Esophagus squamous epithelium (tissue), 5 donors: ENCODE measurements around the gene TPK1. TPM values are rescaled to one million over a fixed set of nuclear protein-coding genes. Genes with fewer than 3 reads are reported as not detected.

Source experiments
- DNase-seq: peaks from one replicate; lab custom pipeline; 2025; lab: John Stamatoyannopoulos, UW
- H3K27ac ChIP-seq, 4 donors: fragments of 200-600 bp; sonication (generic); one replicate each; pipeline ENCODE4 v1.5.1; 2016 to 2019; ENCODE audit warnings: mild to moderate bottlenecking in 1 of 4
- H3K27me3 ChIP-seq, 4 donors: fragments of 200-600 bp; sonication (generic); 1 replicate in 3 of 4; 2 replicates in 1 of 4; pipeline versions ENCODE4 v1.5.1 to v1.6.0; 2017 to 2021; ENCODE audit warnings: antibody characterized with exemption in 1 of 4
- H3K36me3 ChIP-seq, 3 donors: fragments of 200-600 bp; sonication (generic); one replicate each; pipeline ENCODE4 v1.5.1; 2016 to 2019
- H3K4me1 ChIP-seq, 3 donors: fragments of 200-600 bp; sonication (generic); one replicate each; pipeline ENCODE4 v1.5.1; 2017 to 2019
- H3K4me3 ChIP-seq, 4 donors: fragments of 200-600 bp; sonication (generic); 1 replicate in 3 of 4; 2 replicates in 1 of 4; pipeline ENCODE4 v1.5.1; 2016 to 2019; ENCODE audit warnings: mild to moderate bottlenecking in 2 of 4, moderate library complexity in 1 of 4
- H3K9me3 ChIP-seq, 3 donors: fragments of 200-600 bp; sonication (generic); one replicate each; pipeline ENCODE4 v1.5.1; 2016 to 2019
- POLR2A ChIP-seq, 4 donors: fragments of 450-650 bp; IDR thresholded peaks; one replicate each; pipeline ENCODE4 v1.6.1; 2017; ENCODE audit warnings: antibody characterized with exemption in 4 of 4, mild to moderate bottlenecking in 4 of 4, moderate library complexity in 3 of 4
- WGBS, 2 donors: methylation state at CpG; one replicate each; pipeline ENCODE4 v1.1.5; 2018; 5-methylcytosine and 5-hydroxymethylcytosine counted together
- intact Hi-C: fragments of 100-400 bp; cut with DNase I; formaldehyde crosslinking; loops from one replicate; pipeline ENCODE4 v1.15.0; 2022
- total RNA-seq, 4 donors: library from RNA; depleted of rRNA; stranded (reverse); fragments of >200 nt; gene quantifications; one replicate each; pipeline ENCODE4 v1.1.0, GENCODE V29; 2016
- TF ChIP-seq, protein P1 (sequence below), 6 experiments: fragments of 450-650 bp in 4 of 6; fragments of 200-600 bp in 2 of 6; sonication (generic) in 2 of 6; IDR thresholded peaks; one replicate each; pipeline ENCODE4 v1.5.1; 2016 to 2019; ENCODE audit warnings: antibody characterized with exemption in 6 of 6, mild to moderate bottlenecking in 4 of 6, moderate library complexity in 4 of 6
- donor health status: DM: yes; HTN: yes; CAD: no.

The TPK1 gene
- total RNA-seq, 4 donors from 2014 or later = 2.3 to 8.4 (median 2.7) TPM

DNA sequence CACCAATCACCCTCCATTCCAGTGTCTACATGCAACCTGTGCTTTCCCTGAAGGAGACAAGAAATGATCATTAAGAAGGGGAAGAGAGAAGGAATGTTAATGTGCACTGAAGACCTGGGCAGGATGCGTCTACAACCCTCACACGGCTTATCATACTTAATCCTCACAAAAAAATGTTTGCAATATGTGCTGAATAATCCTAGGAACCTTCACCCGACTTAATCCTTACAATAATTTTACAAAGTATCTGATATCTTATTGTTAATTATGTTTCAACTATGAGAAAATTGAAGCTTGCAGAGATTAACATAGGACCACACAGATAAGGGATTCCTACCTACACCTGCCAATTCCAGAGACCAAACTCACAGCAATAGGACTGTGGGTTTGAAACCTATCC, 287.3 kb downstream of the TPK1 start:
- no peaks in the 10 kb centered on the region for H3K9me3 ChIP-seq
- no peaks in the 10 kb centered on the region for H3K4me1 ChIP-seq
- H3K27ac ChIP-seq = no peak overlapping the region
- TF ChIP-seq, protein P1, sequence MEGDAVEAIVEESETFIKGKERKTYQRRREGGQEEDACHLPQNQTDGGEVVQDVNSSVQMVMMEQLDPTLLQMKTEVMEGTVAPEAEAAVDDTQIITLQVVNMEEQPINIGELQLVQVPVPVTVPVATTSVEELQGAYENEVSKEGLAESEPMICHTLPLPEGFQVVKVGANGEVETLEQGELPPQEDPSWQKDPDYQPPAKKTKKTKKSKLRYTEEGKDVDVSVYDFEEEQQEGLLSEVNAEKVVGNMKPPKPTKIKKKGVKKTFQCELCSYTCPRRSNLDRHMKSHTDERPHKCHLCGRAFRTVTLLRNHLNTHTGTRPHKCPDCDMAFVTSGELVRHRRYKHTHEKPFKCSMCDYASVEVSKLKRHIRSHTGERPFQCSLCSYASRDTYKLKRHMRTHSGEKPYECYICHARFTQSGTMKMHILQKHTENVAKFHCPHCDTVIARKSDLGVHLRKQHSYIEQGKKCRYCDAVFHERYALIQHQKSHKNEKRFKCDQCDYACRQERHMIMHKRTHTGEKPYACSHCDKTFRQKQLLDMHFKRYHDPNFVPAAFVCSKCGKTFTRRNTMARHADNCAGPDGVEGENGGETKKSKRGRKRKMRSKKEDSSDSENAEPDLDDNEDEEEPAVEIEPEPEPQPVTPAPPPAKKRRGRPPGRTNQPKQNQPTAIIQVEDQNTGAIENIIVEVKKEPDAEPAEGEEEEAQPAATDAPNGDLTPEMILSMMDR (IDR thresholded peaks at IDR 0.05) = no peak
- TF ChIP-seq POLR2A (IDR thresholded peaks at IDR 0.05) = no peak
- H3K36me3 ChIP-seq = no peaks in the 10 kb centered on the region
- intact Hi-C loops = no loop called here
- H3K27me3 ChIP-seq = no peaks in the 10 kb centered on the region
- DNase-seq = no peak
- 89 to 93% methylated on average over 3 of the region's 3 CpGs for WGBS, 2 donors
- H3K4me3 ChIP-seq = no peak overlapping the region

DNA sequence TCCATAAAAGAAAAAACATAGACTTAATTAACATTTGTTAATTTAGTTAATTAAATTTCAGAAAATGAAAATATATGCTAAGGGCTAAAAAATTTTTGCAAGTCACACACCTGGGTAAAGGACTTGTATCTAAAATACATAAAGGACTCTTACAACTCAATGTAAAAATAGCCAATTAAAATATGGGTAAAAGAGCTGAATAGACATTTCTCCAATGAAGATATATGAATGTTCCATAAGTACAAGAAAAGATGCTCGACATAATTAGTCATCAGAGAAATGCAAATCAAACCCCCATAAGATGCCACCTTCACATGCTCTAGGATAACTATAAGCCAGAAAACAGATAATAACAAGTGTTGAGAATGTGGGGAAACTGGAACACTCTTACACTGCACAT, 288.0 kb downstream of the TPK1 start:
- no peaks in the 10 kb centered on the region for H3K4me1 ChIP-seq
- DNase-seq = no peak
- WGBS, 2 donors = 77 to 86% methylated on average over 1 of the region's 1 CpG
- TF ChIP-seq POLR2A (IDR thresholded peaks at IDR 0.05) = no peak
- TF ChIP-seq, protein P1 (IDR thresholded peaks at IDR 0.05) = no peak
- no peak overlapping the region for H3K4me3 ChIP-seq
- no peaks in the 10 kb centered on the region for H3K27me3 ChIP-seq
- intact Hi-C loops = no loop called here
- no peak overlapping the region for H3K27ac ChIP-seq
- no peaks in the 10 kb centered on the region for H3K9me3 ChIP-seq
- H3K36me3 ChIP-seq = no peaks in the 10 kb centered on the region

DNA sequence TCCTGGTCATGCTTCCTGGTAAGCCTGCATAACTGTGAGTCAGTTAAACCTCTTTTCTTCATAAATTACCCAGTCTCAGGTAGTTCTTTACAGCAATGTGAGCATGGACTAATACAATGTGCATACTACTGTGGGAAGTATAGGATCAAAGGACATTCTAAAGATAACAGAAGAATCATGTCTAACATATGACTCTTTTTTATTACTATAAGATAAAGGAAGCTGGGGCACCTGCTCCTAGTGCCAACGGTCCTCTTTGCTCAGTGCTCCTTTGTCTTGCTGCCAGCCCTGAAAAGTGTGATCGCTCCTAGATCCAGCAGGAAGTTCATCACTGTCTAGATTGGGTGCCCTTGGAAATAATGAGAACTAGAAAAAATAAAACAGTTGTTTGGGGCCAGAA, 289.1 kb downstream of the TPK1 start:
- intact Hi-C loops = no loop called here
- WGBS, 2 donors = 74 to 75% methylated on average over 2 of the region's 2 CpGs
- no peaks in the 10 kb centered on the region for H3K27me3 ChIP-seq
- TF ChIP-seq, protein P1 (IDR thresholded peaks at IDR 0.05) = no peak
- TF ChIP-seq POLR2A (IDR thresholded peaks at IDR 0.05) = no peak
- H3K27ac ChIP-seq = no peak overlapping the region
- H3K36me3 ChIP-seq = no peaks in the 10 kb centered on the region
- H3K4me3 ChIP-seq = no peak overlapping the region
- no peak for DNase-seq
- H3K9me3 ChIP-seq = no peaks in the 10 kb centered on the region
- no peaks in the 10 kb centered on the region for H3K4me1 ChIP-seq

DNA sequence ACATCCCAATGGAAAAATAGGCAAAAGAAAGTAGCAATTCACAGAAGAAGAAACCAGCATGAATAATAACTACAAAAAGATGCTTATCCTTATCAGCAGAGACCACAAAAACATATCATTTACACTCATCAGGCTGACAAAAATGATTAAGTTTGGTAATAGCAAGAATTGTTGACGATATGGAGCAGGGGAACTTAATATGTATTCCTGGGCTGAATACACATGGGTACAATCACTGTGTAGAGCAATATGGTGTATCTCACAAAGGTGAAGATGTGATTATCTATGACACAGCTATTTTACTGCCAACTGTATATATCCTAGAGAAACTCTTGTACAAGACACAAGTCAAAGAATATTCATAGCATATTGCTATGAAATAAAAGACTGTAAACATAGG, 290.5 kb downstream of the TPK1 start:
- TF ChIP-seq POLR2A (IDR thresholded peaks at IDR 0.05) = no peak
- TF ChIP-seq, protein P1 (IDR thresholded peaks at IDR 0.05) = no peak
- DNase-seq = no peak
- WGBS, 2 donors = 70 to 73% methylated on average over 1 of the region's 1 CpG

DNA sequence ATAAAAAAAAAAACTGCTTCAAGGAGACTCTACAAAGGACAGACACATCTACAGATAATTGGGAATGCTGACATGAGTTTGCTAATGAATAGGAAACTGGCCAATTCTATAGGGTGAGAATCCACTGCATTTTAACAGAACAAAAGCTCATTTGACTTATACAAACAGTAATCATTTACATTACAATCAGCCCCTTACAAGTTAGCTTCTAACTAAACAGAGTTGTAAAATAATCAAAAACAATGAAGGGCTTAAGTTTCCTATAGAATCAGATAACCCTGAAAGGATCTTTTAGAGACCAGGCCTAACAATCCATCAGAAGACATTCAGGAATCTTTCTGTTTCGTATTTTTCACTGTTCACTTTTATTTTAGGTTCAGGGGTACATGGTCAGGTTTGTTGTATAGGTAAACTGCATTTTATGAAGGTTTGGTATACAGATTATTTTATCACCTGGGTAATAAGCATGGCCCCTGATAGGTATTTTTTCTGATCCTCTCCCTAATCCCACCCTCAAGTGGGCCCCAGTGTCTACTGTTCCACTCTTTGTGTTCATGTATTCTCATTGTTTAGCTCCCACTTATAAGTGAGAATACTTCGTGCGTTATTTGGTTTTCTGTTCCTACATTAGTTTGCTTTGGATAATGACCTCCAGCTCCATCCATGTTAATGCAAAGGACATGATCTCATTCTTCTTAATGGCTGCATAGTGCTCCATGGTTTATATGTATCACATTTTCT, 301.0 kb downstream of the TPK1 start:
- intact Hi-C loops = no loop called here
- TF ChIP-seq, protein P1 (IDR thresholded peaks at IDR 0.05) = no peak
- TF ChIP-seq POLR2A (IDR thresholded peaks at IDR 0.05) = no peak
- 77 to 78% methylated on average over 3 of the region's 3 CpGs for WGBS, 2 donors
- Histone ChIP-seq H3K27me3 (no peaks in the 10 kb centered on the region), H3K27ac (no peak overlapping the region), H3K4me3 (no peak overlapping the region), H3K4me1 (no peaks in the 10 kb centered on the region), H3K36me3 (no peaks in the 10 kb centered on the region), H3K9me3 (peaks cover 0 to 3% (median 0%) of the 10 kb centered on the region in 3 donors)
- no peak for DNase-seq

More for the DNA sequence above, 290.5 kb downstream of the TPK1 start:
- Histone ChIP-seq H3K27ac (no peak overlapping the region), H3K4me1 (no peaks in the 10 kb centered on the region), H3K27me3 (no peaks in the 10 kb centered on the region), H3K9me3 (no peaks in the 10 kb centered on the region), H3K36me3 (no peaks in the 10 kb centered on the region), H3K4me3 (no peak overlapping the region)
- intact Hi-C loops = no loop called here
